ENCODE measurements around the gene GSDME. TPM values are rescaled to one million over a fixed set of nuclear protein-coding genes. Genes with fewer than 3 reads are reported as not detected.

Gene GSDME
- total RNA-seq, 1 donor from 2014 or later: 3.5 TPM

- no peak for DNase-seq
- ATAC-seq (ENCODE audit: poor library complexity): no peak
- intact Hi-C loops (cut with DNase I): no loop called here
Measured at GRCh38 chr7:24715171-24715570, 42.1 kb downstream of the GSDME start.

GRCh38 chr7:24714676-24715010 is 42.6 kb downstream of the GSDME start:
- intact Hi-C loops (cut with DNase I): no loop called here
- DNase-seq (no peak), ATAC-seq (ENCODE audit: poor library complexity) (no peak)

- no peak for DNase-seq
- no peak for ATAC-seq (ENCODE audit: poor library complexity)
- intact Hi-C loops (cut with DNase I): no loop called here
Measured at GRCh38 chr7:24713850-24714675, 43.2 kb downstream of the GSDME start.

- intact Hi-C loops (cut with DNase I): no loop called here
- no peak for DNase-seq
- no peak for ATAC-seq (ENCODE audit: poor library complexity)
Measured at GRCh38 chr7:24713039-24713793, 44.0 kb downstream of the GSDME start.

- intact Hi-C loops (cut with DNase I): no loop called here
- DNase-seq (no peak), ATAC-seq (ENCODE audit: poor library complexity) (no peak)
Measured at GRCh38 chr7:24709585-24710360, 47.5 kb downstream of the GSDME start.

- no peak for DNase-seq
- ATAC-seq (ENCODE audit: poor library complexity): no peak
- intact Hi-C loops (cut with DNase I): no loop called here
Measured at GRCh38 chr7:24709051-24709450, 48.2 kb downstream of the GSDME start.

GRCh38 chr7:24707988-24708615 is 49.2 kb downstream of the GSDME start:
- DNase-seq (no peak), ATAC-seq (ENCODE audit: poor library complexity) (no peak)
- intact Hi-C loops (cut with DNase I): no loop called here

- intact Hi-C loops (cut with DNase I): no loop called here
- no peak for DNase-seq
Measured at GRCh38 chr7:24706211-24707170, 50.8 kb downstream of the GSDME start.

GRCh38 chr7:24705461-24705954 is 51.8 kb downstream of the GSDME start:
- intact Hi-C loops (cut with DNase I): no loop called here
- no peak for DNase-seq
- peak; percentile 39 for ATAC-seq (ENCODE audit: poor library complexity)

More at GRCh38 chr7:24706211-24707170, 50.8 kb downstream of the GSDME start:
- no peak for ATAC-seq (ENCODE audit: poor library complexity)

- intact Hi-C loops (cut with DNase I): no loop called here
- DNase-seq (peak; percentile 70), ATAC-seq (ENCODE audit: poor library complexity) (no peak)
Measured at GRCh38 chr7:24704311-24704710, 53.0 kb downstream of the GSDME start.

GRCh38 chr7:24703296-24703695 is 54.0 kb downstream of the GSDME start:
- intact Hi-C loops (cut with DNase I): no loop called here
- DNase-seq (no peak), ATAC-seq (ENCODE audit: poor library complexity) (no peak)

GRCh38 chr7:24702755-24703154 is 54.5 kb downstream of the GSDME start:
- DNase-seq (no peak), ATAC-seq (ENCODE audit: poor library complexity) (no peak)
- intact Hi-C loops (cut with DNase I): no loop called here

- DNase-seq (no peak), ATAC-seq (ENCODE audit: poor library complexity) (peak; percentile 66)
- intact Hi-C loops (cut with DNase I): no loop called here
Measured at GRCh38 chr7:24701261-24702235, 55.7 kb downstream of the GSDME start.

- intact Hi-C loops (cut with DNase I): no loop called here
- DNase-seq: no peak
- no peak for ATAC-seq (ENCODE audit: poor library complexity)
Measured at GRCh38 chr7:24700521-24701260, 56.6 kb downstream of the GSDME start.

- intact Hi-C loops (cut with DNase I): no loop called here
- DNase-seq (no peak), ATAC-seq (ENCODE audit: poor library complexity) (no peak)
Measured at GRCh38 chr7:24698531-24699266, 58.6 kb downstream of the GSDME start.

Measured in Right ventricle myocardium superior (tissue), 1 donor.